Stimulated activated CD4-positive, alpha-beta T cell treated with anti-CD3 and anti-CD28 coated beads, Interleukin-15, amount 100 ng/mL, for 1 hour (primary cell): ENCODE data around the gene TMCC1.
"Not testable (repeated sequence)": the region's sequence is repeated elsewhere in the genome, so short reads cannot be mapped to it uniquely, and the experiment has no call there.

Experiments used
- DNase-seq, 2 donors: peaks; one replicate each; pipeline ENCODE4 v3.0.0-alpha.2; 2020; ENCODE audit warnings: low read depth in 1 of 2, low spot score in 1 of 2

Gene TMCC1

DNA sequence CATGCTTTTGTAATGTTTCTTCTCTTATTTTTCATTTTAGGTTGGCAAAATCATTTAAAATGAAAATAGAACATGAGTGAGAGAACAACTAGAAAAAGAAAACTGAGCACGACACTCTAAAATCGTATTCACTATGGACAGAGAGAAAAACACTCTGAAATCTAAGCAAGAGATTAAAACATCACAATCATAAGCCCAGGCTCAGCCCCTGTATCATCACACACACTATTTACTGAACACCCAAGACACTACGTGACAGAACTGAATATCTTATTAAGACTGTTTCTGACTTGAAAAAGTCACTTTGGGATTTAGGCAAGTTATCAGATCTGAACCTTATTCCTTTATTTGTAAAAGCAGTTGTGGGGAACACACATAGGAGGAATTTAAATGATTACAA lies 204.5 kb downstream of the TMCC1 start:
- DNase-seq = no peak

DNA sequence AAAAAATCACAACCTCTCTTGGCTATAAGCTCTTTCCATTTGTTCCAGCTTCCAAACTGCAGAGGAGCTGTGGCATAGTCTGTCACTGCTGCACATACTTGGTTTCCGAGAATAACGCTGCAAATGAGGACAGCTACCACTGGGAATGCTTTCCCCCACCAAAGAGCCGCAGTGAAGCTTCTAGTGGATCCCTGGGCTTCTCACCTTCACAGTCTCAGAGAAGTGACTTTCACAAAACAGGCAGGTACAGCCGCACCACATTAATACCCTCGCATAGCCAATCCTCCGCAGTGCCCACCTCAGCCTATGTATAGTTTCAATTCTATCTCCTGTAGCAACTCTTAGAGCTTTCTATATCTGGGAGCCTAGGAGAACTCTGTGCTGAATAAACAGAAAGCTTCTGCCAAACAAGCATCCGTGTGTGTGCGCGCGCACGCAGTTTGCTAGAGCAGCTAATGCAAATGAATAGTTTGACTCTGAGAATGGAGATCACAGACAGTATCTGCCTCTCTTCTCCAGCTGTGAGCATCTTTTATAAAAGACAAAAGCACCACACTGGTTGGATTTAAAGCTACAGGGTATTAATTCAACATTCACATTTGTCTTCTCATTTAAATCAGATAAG lies 205.1 kb downstream of the TMCC1 start:
- DNase-seq = no peak

DNA sequence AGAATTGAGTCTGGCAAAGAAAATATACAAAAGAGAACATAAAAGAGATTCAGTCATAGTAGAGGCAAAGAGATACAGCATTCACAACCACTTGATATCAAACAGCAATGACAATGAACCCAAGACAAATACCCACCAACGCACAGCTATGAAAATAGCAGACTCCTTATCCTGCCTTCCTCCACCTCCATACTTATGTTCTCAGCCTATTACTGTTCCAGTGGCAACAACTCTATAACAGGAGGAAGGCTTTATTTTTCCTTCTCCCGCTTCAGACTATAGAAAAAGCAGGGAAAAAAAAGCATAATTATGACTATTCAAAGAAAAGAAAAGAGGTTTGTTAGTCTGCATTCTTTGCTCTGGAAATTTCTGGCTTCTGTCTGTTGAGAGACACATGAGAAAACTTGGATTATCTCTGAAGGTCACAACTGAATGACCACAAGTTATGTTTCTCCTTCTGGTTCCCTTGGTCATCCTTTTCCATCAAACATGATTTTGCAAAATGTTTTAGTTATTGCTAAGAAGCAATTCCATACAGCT lies 205.9 kb downstream of the TMCC1 start:
- DNase-seq = no peak

DNA sequence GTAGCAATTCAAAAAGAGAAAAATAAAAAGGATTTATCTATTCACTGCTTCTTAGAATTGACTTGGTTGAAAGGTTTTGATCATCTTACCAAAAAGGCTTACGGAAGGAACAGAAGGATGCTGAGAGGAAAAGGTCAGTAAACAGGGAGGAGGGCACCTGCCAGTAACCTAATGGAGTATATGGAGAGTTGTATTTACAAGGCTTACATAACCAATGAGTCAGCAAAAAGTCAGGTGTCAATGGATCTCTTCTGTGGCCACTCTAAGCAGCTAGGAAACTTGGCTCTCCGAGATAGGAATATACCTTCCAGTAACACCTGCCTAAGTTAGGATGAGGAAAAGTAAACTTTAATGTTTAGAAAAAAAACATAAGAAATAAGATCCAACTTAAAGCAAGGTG lies 206.6 kb downstream of the TMCC1 start:
- no peak for DNase-seq

DNA sequence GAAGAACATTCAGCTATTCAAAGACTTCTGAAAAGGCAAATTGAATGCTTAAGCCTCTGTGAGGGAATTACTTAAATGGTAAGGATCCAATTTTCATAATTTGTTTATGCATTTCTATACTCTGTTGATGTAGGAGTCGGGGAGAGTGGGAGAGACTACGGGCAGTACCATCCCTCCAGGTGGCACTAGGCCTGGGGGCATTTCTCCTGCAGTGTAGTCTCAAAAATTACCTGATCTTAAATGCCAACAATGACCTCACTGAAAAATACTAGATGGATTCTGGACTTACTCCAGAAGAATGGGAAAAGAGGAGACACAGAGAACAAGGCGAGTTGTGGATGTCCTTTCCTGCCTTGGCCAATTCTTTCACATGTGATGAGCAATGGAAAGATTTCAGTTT lies 209.2 kb downstream of the TMCC1 start:
- DNase-seq = no peak

DNA sequence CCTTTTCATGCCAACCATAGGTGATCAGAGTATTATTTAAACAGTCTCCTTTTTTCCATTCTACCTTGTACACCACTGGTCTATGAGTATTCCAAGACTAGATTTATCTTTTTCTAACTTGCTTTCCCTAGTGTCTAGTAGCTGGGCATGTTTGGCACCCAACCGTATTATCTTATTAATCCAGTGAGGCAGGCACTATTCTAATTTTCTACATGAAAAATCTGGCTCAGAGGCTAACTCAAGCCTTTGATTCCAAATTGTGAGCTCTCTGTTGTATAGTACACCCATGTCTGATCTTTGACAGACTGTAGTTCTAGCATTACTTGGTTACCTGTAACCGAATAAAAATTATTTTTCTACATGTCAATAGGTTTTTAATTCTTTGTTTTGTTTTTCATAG lies 210.3 kb downstream of the TMCC1 start:
- DNase-seq = no peak

DNA sequence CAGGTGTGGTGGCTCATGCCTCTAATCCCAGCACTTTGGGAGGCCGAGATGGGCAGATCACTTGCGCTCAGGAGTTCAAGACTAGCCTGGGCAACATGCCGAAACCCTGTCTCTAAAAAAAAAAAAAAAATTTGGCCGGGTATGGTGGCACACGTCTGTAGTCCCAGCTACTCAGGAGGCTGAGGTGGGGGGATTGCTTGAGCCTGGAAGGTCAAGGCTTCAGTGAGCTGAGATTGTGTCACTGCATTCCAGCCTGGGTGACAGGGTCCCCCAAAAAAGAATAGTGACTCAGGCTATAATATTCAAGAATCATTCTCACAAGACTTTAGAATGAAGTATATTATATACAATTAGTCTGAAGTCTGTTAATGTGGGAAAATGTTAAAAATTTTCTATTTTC lies 216.5 kb downstream of the TMCC1 start:
- DNase-seq = no peak

DNA sequence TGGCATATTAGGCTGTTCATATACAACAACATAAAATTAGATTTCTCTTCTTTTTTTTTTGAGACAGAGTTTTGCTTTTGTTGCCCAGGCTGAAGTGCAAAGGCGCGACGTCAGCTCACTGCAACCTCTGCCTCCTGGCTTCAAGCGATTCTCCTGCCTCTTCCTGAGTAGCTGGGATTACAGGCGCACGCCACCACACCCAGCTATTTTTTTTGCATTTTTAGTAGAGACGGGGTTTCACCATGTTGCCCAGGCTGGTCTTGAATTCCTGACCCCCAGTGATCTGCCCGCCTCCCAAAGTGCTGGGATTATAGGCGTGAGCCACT lies 218.8 kb downstream of the TMCC1 start:
- not testable (repeated sequence) for DNase-seq

DNA sequence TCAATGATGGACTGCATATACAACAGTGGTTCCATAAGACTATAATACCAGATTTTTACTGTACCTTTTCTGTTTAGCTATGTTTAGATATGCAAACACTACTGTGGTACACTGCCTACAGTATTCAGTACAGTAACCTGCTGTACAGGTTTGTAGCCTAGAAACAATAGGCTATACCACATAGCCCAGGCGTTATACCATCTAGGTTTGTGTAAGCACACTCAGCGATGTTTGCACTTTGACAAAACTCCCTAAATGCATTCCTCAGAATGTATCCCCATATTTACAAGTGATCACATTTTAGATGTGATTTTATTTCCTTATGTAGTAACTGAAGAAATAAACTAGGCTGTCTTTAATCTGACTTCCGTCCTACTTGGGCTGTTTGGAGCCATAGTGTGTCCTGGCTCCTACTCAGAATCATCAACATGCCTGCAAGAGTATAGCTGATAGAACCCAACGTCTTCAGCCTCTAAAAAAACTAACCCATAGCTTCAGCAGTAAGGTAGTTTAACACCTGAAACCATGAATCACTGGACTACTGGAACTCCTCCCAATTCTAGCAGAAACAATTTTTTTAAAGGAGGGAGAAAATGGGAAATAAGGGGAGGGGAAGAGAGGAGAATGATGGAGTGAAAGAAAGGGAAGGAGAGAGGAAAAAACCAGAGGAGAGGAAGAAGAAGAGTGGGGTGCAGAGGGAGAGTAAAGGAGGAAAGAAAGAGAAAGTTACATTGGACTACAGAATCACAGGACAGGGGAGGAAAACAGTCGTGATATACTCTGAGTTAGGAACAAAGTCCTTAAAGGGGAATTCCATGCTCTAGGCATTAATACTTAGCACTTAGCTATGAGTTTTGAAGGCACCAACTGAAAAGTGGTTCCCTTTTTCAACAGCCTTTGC lies 219.4 kb downstream of the TMCC1 start:
- DNase-seq = no peak

DNA sequence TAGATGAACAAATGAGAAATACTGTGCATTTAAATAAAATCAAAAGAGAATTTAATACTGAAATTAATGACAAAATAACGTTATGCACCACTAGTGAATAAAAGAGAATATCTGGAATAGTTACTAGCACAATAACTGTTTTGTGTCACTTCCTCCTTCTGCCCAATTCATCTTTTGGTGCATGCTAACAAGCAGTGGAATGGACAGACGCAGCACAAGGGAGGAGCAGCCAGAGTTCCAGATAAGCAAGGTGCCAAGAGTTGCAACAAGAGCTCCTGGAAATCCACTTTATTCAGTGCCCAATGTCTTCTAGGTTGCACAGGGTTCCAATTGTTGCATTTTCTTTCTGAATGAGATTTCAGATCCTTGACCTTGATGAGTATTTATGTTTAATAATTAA lies 220.5 kb downstream of the TMCC1 start:
- DNase-seq = no peak

DNA sequence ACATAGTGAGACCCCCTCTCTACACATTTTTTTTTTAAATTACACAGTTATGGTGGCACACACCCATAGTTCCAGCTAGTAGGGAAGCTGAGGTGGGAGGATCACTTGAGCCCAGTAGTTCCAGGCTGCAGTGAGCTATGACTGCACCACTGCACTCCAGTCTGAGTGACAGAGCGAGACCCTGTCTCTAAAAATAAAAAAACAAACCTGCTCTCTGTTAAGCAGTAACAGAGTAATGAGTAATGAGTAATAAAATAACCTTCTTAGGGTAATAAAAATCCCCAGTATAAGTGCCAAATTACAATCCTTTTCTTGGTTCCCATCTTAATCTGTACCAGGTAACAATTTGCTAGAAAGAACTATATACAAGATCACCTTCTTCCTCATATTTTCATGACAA lies 221.1 kb downstream of the TMCC1 start:
- DNase-seq = no peak

DNA sequence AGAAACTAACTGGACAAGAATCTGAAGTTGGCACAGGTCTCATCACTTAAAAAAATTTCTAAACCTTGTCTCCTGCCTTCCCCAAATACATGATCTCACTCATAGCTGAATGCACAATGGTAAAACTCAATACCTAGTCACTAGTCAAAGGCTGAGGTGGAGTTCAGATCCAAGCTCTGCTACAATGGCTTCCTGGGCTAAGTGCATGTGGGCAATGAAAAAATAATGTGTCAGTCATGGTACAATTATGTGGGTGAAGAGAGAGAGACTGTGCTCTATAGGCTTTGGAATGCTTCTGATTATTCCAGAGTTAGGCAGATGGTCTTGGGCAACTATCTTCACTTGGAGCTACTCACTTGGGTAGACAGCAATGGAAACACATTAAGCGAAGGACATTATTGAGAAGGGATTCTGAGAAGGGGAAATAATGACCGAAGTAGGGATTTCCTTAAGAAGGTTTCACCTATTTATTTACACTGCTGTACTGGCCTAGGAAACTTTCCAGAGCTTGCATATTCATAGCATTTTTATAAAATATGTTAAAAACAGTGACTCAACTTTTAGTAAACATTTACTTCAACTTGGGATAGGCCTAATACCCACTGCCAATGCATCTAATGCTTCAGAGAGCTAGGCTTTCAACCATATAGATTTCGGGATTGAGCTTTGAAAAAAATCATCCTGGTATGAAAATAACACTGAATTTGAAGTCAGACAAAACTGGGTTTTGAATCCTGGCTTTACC lies 228.3 kb downstream of the TMCC1 start:
- DNase-seq = no peak

DNA sequence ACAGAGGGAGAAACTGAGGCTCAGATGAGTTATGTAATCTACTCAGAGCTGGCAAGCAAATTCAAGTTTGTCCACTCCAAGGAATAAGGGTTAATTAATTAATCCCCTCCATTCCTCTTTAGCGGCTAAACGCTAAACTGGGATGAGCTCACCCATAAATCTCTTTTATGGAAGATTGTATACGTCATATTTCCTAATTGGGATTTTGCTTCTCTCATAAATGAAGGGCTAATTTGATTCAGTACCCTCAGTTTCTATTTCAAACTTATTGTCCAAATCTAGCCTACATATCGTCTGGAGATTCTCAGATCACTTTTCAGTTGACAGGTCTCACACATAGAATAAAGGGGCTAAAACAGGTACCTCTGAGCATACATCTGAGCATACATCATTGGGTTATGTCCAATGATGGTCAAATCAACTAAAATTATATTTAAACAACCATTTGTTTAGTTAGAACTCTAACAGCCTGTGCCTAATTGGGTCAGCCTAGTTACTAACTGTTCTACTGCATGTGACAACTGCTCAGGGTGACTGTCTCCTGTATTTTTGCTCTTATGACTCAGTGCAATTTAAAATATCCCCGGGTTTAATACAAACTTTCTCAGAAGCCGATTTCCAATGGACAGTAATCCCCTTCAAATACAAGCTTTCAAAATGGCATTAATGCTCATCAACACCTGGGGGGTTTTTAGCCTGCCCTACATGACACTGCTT lies 229.4 kb downstream of the TMCC1 start:
- DNase-seq = no peak

DNA sequence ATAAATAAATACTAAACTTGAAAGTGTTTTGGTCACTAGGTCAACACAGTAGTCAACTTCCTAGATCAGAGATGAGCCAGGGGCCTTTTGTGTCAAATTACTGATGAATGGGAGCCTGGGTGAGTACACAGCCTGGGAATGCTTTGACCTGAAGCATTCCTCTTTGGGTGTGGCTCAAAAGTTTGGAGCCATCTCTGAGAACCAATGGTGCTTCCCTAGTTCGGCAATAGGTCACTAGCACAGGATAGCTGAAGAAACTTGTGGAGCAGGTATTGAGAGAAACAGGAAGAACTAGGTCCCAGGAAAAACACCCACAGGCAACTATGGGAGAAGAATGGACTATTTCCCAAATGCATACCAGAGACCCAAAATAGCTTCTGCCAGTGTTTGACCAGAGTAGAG lies 230.5 kb downstream of the TMCC1 start:
- DNase-seq = no peak

DNA sequence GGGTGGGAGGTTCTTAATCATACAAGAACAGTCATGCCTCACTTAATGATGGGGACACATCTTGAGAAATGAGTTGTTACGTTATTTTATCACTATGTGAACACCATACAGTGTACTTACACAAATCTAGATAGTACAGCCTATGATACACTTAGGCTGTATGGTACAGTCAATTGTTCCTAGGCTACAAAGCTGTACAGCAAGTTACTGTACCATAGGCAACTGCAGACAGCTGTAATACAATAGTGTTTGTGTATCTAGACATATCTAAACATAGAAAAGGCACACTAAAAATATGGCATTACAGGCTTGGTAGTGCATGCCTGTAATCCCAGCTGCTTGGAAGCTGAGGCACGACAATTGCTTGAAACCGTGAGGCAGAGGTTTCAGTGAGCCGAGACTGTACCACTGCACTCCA lies 231.3 kb downstream of the TMCC1 start:
- DNase-seq = no peak

DNA sequence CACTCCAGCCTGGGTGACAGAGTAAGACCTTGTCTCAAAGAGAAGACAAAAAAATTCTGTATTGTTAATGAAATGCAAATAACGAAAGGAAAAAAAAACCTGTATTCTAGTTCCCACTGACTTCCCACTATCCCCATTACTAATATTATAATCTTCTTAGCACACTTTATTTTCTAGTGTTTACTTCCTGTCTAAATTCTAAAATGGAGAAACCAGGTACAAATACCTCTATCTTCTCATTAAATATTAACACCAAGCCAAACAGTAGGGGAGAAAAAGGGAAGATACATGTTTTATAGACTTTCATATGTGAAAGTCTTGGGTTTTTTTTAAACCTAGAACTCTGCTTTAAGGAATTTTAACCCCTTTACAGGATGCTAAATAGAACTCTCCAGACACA lies 231.7 kb downstream of the TMCC1 start:
- no peak for DNase-seq

DNA sequence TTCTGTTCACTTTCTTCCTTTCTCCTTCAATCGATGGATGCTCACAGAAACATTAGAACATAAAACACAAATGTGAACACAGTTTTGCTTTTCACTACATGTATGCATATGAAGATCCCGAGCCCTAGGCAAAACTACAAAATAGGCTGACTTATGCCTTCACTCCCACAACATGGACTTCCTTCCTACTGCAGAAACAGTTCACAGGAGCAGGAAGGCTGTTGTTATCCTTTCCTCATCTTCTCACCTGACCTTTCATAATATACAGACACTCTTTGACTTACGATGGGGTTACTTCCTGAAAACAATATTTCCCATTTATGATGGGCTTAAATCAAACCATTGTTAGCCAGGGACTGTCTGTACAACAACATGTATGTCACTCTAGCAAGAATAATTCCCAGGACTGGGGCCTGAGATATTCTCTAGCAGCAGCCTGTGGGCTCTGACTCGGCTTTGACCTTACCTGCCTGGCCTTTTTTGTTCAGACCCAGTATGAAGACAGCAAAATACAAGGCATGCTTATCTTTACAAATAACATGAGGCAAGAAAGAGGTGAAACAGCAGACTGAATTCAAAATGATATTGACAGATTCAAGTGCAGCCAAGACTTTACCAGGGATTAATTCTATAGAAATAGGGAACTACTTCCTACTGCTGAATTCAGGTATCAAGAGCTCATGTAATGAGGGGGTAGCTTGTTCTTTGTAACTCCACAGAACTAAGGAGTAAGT lies 235.2 kb downstream of the TMCC1 start:
- DNase-seq = no peak

DNA sequence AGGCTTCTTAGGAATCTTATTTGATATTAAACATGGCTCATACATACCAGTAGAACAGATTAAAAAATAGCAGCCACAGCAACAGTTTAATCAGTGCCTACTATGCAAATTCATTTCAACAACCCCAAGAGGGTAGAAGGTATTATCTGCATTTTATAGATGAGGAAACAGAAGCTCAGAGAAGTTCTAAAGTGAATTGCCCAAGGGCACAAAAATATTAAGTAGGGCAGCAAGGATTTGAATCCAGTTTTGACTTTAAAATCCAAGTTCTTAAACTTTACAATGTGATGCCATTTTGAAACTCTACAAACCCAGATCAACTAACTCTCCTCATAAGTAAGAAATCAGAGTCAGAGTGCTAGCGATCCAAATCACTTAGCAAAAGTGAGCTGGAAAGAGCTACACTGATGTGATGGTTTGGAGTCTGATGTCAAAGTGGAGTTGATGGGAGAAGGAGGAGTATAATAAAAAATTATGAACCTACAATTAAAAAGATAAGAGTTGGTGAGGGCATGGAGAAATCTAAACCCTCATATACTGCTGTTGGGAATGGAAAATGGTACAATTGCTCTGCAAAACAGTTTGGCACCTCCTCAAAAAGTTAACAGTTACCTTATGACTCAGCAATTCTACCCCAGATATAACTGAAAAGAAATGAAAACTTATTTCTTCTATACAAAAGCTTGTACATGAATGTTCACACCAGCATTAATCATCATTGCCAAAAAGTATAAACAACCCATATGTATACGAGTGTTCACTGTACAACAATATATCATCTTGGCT lies 236.1 kb downstream of the TMCC1 start:
- DNase-seq = no peak

DNA sequence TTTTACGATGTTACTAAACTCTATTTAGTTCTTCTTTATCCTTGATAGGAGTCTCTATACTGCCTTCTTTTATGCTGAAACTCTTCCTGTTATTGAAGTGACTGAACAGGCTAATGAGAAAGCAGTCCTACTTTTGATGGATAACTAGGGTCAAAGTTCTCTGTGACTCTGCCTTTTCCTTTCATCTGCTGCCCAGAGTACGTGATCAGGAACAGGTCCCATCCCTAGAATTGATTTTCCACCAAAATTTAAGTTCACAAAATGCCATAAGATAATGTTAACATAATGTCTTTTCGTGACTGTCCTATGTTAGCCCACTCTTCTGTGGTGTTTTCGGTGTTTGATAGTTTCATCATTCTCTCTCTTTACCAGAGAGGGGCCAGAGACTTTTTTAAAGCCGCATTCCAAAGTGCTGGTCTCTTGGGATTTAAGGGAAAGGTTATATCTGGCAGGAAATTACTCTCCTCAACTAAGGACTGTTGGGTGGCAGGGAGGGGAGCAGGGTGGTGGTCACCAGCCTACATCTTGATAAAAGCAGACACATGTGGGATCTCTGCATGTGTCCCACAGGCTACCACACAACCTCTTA lies 236.8 kb downstream of the TMCC1 start:
- DNase-seq = no peak
